WERI-Rb-1 (cell line): ENCODE data around the gene VAPA.

Experiments
- DNase-seq: peaks from one replicate; pipeline ENCODE4 v3.0.0-alpha.2; 2020
- H3K27ac ChIP-seq: fragments of 250-450 bp; sonication (Bioruptor Pico); 2 replicates; pipeline ENCODE4 v1.5.1; 2020; ENCODE audit warnings: mild to moderate bottlenecking, moderate library complexity
- H3K27me3 ChIP-seq: fragments of 250-450 bp; sonication (Bioruptor Pico); 2 replicates; pipeline ENCODE4 v1.5.1; 2021; ENCODE audit warnings: mild to moderate bottlenecking, low read depth, moderate library complexity; ENCODE audit not compliant: insufficient read depth, severe bottlenecking
- H3K36me3 ChIP-seq: fragments of 250-450 bp; sonication (Bioruptor Pico); 2 replicates; pipeline ENCODE4 v1.5.1; 2020; ENCODE audit warnings: mild to moderate bottlenecking, moderate library complexity
- H3K4me3 ChIP-seq: 2 replicates; pipeline ENCODE4 v1.5.1; 2011; ENCODE audit warnings: low read depth, mild to moderate bottlenecking, control low read depth, low read length
- H3K9me3 ChIP-seq: fragments of 250-450 bp; sonication (Bioruptor Pico); 2 replicates; pipeline ENCODE4 v1.5.1; 2021; ENCODE audit warnings: mild to moderate bottlenecking, moderate library complexity; ENCODE audit not compliant: severe bottlenecking
- TF ChIP-seq, protein P1 (sequence below): IDR thresholded peaks from 2 replicates; pipeline ENCODE4 v1.5.1; 2011; ENCODE audit warnings: low read depth, mild to moderate bottlenecking, control low read depth, inconsistent platforms, low read length

VAPA gene

DNA sequence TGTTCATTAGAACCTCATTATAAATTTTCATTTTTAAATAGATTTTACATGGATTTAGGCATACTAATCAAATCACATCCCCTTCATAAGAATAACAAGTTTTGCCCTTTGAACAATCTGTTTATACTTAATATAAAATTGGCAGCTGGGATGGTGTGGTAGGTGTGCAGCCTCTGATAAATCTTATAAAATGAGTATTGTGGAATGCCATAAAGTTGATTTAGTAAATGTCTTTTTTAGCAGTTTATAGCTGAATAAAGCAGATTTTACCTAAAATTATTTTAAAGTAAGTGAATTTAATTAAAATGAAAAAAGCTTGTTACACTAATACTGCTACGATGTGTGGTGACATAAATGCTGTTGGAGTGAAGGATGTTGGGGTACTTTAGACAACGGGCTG, 35.5 kb downstream of the VAPA start:
- DNase-seq = no peak
- H3K27me3 ChIP-seq = no peaks in the 10 kb centered on the region
- H3K9me3 ChIP-seq = no peaks in the 10 kb centered on the region
- H3K36me3 ChIP-seq = peaks cover 28% of the 10 kb centered on the region
- H3K4me3 ChIP-seq = no peak overlapping the region
- H3K27ac ChIP-seq = no peak overlapping the region
- TF ChIP-seq, protein P1, sequence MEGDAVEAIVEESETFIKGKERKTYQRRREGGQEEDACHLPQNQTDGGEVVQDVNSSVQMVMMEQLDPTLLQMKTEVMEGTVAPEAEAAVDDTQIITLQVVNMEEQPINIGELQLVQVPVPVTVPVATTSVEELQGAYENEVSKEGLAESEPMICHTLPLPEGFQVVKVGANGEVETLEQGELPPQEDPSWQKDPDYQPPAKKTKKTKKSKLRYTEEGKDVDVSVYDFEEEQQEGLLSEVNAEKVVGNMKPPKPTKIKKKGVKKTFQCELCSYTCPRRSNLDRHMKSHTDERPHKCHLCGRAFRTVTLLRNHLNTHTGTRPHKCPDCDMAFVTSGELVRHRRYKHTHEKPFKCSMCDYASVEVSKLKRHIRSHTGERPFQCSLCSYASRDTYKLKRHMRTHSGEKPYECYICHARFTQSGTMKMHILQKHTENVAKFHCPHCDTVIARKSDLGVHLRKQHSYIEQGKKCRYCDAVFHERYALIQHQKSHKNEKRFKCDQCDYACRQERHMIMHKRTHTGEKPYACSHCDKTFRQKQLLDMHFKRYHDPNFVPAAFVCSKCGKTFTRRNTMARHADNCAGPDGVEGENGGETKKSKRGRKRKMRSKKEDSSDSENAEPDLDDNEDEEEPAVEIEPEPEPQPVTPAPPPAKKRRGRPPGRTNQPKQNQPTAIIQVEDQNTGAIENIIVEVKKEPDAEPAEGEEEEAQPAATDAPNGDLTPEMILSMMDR = no peak

DNA sequence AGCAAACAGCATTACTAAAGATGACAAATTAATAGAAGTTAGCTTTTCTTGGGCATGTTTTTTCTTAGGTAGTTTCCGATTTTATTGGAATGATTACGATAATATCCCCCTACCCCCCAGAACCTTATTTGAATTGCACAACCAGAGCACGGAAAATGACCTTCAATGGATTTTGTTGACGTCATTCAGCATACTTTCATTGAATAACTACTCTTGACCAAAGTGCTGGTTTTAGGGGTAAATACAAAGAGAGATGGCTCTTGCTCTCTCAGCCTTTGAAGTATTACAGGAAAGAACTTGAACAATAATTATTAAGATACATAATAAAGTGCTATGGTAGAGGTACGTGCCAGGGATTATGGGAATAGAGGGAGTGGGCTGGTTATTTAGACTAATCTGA, 36.0 kb downstream of the VAPA start:
- H3K27ac ChIP-seq = no peak overlapping the region
- TF ChIP-seq, protein P1 = no peak
- H3K4me3 ChIP-seq = no peak overlapping the region
- H3K9me3 ChIP-seq = no peaks in the 10 kb centered on the region
- H3K36me3 ChIP-seq = peaks cover 32% of the 10 kb centered on the region
- no peak for DNase-seq
- H3K27me3 ChIP-seq = no peaks in the 10 kb centered on the region

DNA sequence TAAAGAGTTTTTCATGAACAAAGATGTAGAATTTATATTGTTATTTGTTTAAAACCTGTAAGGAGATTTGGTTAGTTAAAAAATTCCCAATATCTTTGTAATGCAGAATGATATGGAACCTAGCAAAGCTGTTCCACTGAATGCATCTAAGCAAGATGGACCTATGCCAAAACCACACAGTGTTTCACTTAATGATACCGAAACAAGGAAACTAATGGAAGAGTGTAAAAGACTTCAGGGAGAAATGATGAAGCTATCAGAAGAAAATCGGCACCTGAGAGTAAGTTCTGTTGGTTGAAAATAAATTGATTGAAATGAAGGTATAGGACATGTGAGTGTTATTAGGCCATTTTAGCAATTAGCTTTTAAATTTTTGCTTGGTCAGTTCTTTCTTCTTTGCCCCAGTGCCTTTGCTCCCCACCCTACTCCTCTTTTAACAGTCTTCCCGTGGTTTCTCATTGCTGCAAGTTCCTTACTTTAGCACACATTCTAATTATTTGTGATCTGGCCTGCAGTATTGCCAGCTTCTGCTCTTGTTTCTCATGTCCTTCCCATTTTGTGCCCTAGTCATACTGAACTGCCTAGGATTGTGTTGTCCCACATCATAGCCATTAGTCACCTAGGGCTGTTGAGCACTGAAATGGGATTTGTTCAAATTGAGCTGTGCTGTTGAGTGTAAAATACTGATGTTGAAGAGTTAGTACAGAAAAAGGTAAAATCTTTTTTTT, 36.6 kb downstream of the VAPA start:
- no peak overlapping the region for H3K4me3 ChIP-seq
- DNase-seq = no peak
- H3K27me3 ChIP-seq = no peaks in the 10 kb centered on the region
- H3K36me3 ChIP-seq = peaks cover 36% of the 10 kb centered on the region
- no peaks in the 10 kb centered on the region for H3K9me3 ChIP-seq
- H3K27ac ChIP-seq = no peak overlapping the region
- TF ChIP-seq, protein P1 = no peak

DNA sequence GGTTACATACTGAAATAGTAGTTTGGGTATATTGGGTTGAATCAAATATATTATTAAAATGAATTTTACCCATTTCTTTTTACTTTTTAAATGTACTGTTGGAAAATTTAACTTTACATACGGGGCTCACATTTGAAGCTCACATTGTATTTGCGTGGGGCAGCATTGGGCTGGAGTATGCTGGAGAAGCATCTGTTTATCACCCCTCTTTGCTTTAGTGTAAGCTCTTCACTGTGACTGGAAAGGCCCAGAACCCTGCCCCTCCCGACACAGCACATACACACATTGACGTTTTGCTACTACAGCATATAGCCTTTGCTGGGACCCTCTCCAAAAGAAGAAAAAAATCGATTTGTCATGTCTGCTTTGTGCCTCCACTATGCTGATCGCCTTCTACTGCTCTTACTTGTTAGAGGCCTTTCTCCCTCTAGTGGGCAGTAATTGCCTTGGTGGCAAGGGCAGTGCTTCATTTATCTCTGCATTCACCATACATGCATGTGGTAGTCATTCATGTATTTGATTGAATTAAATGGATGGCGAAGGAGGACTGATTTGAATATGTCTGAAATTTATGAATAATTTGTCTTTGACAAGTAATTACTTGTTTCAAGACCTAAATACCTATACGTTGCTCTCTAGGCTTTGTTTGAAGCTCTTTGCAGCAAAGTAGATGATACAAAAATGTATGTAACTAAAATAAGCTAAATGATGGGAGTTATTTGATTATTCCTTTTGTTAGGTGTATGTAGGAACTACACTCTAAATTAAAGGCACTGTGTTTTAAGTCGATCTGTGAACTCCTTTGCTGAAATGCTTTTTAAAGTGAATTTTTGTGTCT, 37.4 kb downstream of the VAPA start:
- DNase-seq = peak; percentile 68
- no peaks in the 10 kb centered on the region for H3K27me3 ChIP-seq

DNA sequence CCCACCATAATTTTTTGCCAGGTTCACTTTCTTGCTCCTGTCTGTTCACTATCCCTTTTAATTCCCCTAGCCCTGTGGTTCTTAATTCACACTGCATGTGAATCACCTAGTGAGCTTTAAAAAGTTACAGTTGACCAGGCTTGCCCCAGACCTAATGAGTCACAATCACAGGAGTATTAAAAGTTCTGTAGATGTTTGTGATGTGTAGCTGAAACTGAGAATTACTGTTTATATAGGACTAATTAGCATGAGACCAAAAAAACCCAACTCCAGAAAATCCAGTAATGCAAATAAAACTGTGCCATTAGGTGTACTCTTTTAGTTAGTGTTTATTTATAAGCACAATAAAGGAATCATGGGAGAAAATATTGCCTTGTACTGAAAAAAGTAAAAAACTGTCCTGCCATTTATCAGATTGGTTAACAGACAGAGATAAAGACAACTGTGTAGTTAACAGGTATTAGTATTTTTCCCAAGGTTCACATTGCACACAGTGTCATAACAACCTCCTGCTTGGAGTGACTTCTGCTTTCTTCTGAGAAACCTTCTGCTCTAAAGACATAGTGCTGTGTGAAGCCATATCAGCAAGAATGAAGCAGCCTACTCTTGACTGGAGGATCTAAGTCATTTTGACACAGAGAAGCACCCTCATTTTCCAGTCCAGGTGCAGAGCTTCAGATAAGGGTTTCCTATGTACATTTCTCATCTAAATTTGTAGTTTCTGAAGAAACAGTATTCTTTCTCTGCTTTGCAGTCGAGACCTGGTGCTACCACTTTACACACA, 39.0 kb downstream of the VAPA start:
- H3K9me3 ChIP-seq = no peaks in the 10 kb centered on the region
- no peak overlapping the region for H3K27ac ChIP-seq
- peaks cover 27% of the 10 kb centered on the region for H3K36me3 ChIP-seq

More for the DNA sequence above, 37.4 kb downstream of the VAPA start:
- TF ChIP-seq, protein P1 = peak; percentile 83
- Histone ChIP-seq H3K36me3 (peaks cover 36% of the 10 kb centered on the region), H3K4me3 (no peak overlapping the region), H3K9me3 (no peaks in the 10 kb centered on the region), H3K27ac (no peak overlapping the region)

More for the DNA sequence above, 39.0 kb downstream of the VAPA start:
- TF ChIP-seq, protein P1 = no peak
- no peak for DNase-seq
- H3K4me3 ChIP-seq = no peak overlapping the region
- H3K27me3 ChIP-seq = no peaks in the 10 kb centered on the region
